K562 (cell line): ENCODE data around the gene C20orf141. TPM values are rescaled to one million over a fixed set of nuclear protein-coding genes. Genes with fewer than 3 reads are reported as not detected.

Experiments used
- CHD7 ChIP-seq: fragments of 200-600 bp; sonication (generic); IDR thresholded peaks from one replicate; pipeline ENCODE4 v1.6.1; 2012; ENCODE audit warnings: mild to moderate bottlenecking, low read depth, low read length, inconsistent platforms
- COPS2 ChIP-seq: fragments of 450-650 bp; conservative IDR thresholded peaks from 2 replicates; pipeline ENCODE4 v1.6.1; 2016; ENCODE audit warnings: mild to moderate bottlenecking, moderate library complexity
- polyA plus RNA-seq, 8 experiments: library from polyadenylated mRNA; depleted of rRNA in 4 of 8; stranded (reverse) in 5 of 8; unstranded in 3 of 8; fragments of >200 nt; fragmentation: Nextera tagmentation in 2 of 8; fragmentation: Illumina TruSeq in 1 of 8; extraction: Ambion mirVana in 2 of 8; extraction: Trizol in 1 of 8; gene quantifications; 2 replicates each; pipeline versions ENCODE4 v1.2.1 to v1.2.3, GENCODE V29; 2011 to 2014; ENCODE audit warnings: inconsistent platforms in 1 of 8, missing spikeins in 1 of 8
- total RNA-seq, 7 experiments: library from RNA; depleted of rRNA in 6 of 7; stranded (reverse); fragments of >200 nt in 6 of 7; fragmentation: Illumina TruSeq in 2 of 7; extraction: Trizol in 2 of 7; gene quantifications; 2 replicates each; pipeline versions ENCODE4 v1.2.1 to v1.2.3, GENCODE V29; 2011 to 2021; ENCODE audit warnings: low replicate concordance in 1 of 7

C20orf141 gene
- total and polyA plus RNA-seq, 9 of the 15 experiments (the other 6 are each of a cell fraction or from before 2014, with no cell fraction given), result not detected

GRCh38 chr20:2773812-2774211, 41.0 kb upstream of the C20orf141 start (continued):
- no peak for TF ChIP-seq CHD7
- TF ChIP-seq COPS2, result no peak
